Measurements from ENCODE around the gene TEX38.

TEX38 gene

DNA sequence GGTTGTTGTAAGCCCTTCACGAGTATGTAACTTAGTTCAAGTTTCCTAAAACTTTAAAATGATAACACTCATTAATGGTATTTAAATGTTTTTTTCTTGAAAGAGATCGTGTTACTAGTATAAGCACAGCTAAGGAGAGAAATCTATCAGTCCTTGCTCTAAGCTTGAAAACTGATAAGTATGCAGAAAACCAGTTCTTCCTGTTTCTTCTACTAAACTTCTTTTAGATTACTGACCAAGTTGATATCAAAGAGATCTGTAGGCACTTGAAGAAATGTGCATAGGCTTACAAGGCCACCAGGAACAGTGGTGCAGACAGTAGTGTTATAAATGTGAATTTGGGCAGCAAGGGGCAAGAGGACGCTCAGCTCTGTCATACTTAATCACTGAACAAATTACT lies 43.3 kb downstream of the TEX38 start:
- Histone ChIP-seq H3K4me3 (ENCODE audit: low read length) (no peak overlapping the region), H4K20me1 (ENCODE audit: insufficient read depth, low read length) (peaks cover 4% of the 10 kb centered on the region; the same call in 1 of the 2 replicates), H2AFZ (ENCODE audit: low read depth, low read length) (no peak overlapping the region), H3K36me3 (replicated peaks; ENCODE audit: low read depth, low read length) (peaks cover 8% of the 10 kb centered on the region), H3K27me3 (ENCODE audit: low read depth, low read length) (no peaks in the 10 kb centered on the region), H3K79me2 (ENCODE audit: low read length) (peaks cover 21% of the 10 kb centered on the region), H3K9me3 (ENCODE audit: insufficient read depth, low read length) (no peaks in the 10 kb centered on the region), H3K27ac (ENCODE audit: low read length) (no peak overlapping the region), H3K4me2 (ENCODE audit: low read length) (no peak overlapping the region), H3K4me1 (ENCODE audit: low read length) (peaks cover 19% of the 10 kb centered on the region), H3K9ac (ENCODE audit: low read length) (no peak overlapping the region)
- no peak for TF ChIP-seq CTCF (IDR thresholded peaks at IDR 0.05; ENCODE audit: low read depth, low read length)
- TF ChIP-seq EZH2phosphoT487 (IDR thresholded peaks at IDR 0.05; ENCODE audit: low read depth), result no peak

- Histone ChIP-seq H3K9ac (ENCODE audit: low read length) (no peak overlapping the region), H3K79me2 (ENCODE audit: low read length) (peaks cover 21% of the 10 kb centered on the region), H3K27ac (ENCODE audit: low read length) (no peak overlapping the region), H2AFZ (ENCODE audit: low read depth, low read length) (no peak overlapping the region), H3K27me3 (ENCODE audit: low read depth, low read length) (no peaks in the 10 kb centered on the region), H3K9me3 (ENCODE audit: insufficient read depth, low read length) (no peaks in the 10 kb centered on the region), H3K4me3 (ENCODE audit: low read length) (peak overlapping the region; percentile 84), H3K4me1 (ENCODE audit: low read length) (peaks cover 19% of the 10 kb centered on the region), H4K20me1 (ENCODE audit: insufficient read depth, low read length) (peaks cover 4% of the 10 kb centered on the region; the same call in 1 of the 2 replicates), H3K36me3 (replicated peaks; ENCODE audit: low read depth, low read length) (peaks cover 4% of the 10 kb centered on the region), H3K4me2 (ENCODE audit: low read length) (peak overlapping the region; percentile 91)
- TF ChIP-seq CTCF (IDR thresholded peaks at IDR 0.05; ENCODE audit: low read depth, low read length), result no peak
- no peak for TF ChIP-seq EZH2phosphoT487 (IDR thresholded peaks at IDR 0.05; ENCODE audit: low read depth)
Observed at GRCh38 chr1:46717654-46718053, 46.0 kb downstream of the TEX38 start.

- H3K36me3 ChIP-seq (replicated peaks; ENCODE audit: low read depth, low read length), result peaks cover 4% of the 10 kb centered on the region
- TF ChIP-seq CTCF (IDR thresholded peaks at IDR 0.05; ENCODE audit: low read depth, low read length) (no peak), EZH2phosphoT487 (IDR thresholded peaks at IDR 0.05; ENCODE audit: low read depth) (no peak)
- peak overlapping the region; percentile 91 for H3K4me2 ChIP-seq (ENCODE audit: low read length)
- H3K9ac ChIP-seq (ENCODE audit: low read length), result peak overlapping the region; percentile 87
- no peaks in the 10 kb centered on the region for H3K9me3 ChIP-seq (ENCODE audit: insufficient read depth, low read length)
- H3K79me2 ChIP-seq (ENCODE audit: low read length), result peaks cover 21% of the 10 kb centered on the region
- H3K27me3 ChIP-seq (ENCODE audit: low read depth, low read length), result no peaks in the 10 kb centered on the region
- no peak overlapping the region for H3K27ac ChIP-seq (ENCODE audit: low read length)
- H4K20me1 ChIP-seq (ENCODE audit: insufficient read depth, low read length), result peaks cover 4% of the 10 kb centered on the region; the same call in 1 of the 2 replicates
- H3K4me3 ChIP-seq (ENCODE audit: low read length), result peak overlapping the region; percentile 84
- peaks cover 19% of the 10 kb centered on the region for H3K4me1 ChIP-seq (ENCODE audit: low read length)
- no peak overlapping the region for H2AFZ ChIP-seq (ENCODE audit: low read depth, low read length)
Observed at GRCh38 chr1:46718340-46718726, 46.7 kb downstream of the TEX38 start.

DNA sequence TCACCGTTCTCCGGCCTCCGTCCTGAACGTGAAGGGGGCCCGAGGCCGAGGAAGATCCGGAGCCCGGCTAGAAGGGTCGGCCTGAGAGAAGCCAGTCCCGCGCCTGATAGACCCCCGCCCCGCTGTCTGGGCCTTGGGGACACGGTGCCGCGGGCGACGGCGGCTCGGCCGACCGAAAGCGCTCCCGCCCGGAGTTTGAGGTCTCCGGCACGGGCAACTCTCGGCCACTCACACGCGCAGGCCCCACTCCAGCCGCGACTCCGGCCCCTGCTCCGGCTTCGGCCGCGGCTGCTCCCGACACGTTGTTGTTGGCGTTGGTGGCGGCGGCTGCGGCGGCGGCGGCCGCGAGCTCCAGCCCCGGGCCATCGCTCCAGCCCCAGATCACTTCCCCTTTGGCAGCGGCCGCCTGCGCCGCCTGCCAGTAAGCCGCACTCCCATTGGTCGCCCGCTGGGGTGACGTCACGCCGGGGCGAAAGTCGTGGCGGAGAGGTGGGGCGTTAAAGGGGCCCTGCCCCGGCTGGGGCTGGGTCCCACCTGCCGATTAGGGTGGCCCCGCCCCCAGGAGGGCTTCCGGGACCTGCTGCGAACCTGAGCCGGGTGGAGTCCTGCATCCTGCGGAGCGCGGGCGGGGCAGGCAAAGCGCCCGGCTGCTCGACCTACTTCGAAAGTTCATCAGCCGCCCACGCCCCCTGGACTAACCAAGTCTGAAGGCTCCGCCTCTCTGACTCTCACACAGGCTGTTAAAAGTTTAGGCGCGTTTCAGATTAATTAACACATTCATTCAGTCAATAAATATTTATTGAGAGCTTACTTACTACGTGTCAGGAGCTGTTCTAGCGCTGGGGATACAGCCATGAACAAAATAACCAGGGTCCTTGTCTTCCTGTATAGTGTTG lies 47.3 kb downstream of the TEX38 start, which contains the start of gene EFCAB14:
EFCAB14 (minus strand) TSS at position 388 of the 896 bp plus-strand sequence. CDS start 1,027 bp downstream, outside the sequence.
- no peaks in the 10 kb centered on the region for H3K27me3 ChIP-seq (ENCODE audit: low read depth, low read length)
- peak within 1 kb of the TSS; percentile 32; the same call in 1 of the 2 replicates for H3K27ac ChIP-seq (ENCODE audit: low read length)
- H3K4me3 ChIP-seq (ENCODE audit: low read length), result peak within 1 kb of the TSS; percentile 84
- H2AFZ ChIP-seq (ENCODE audit: low read depth, low read length), result peak within 1 kb of the TSS; percentile 55
- H3K4me1 ChIP-seq (ENCODE audit: low read length), result peaks cover 19% of the 10 kb centered on the region
- peak within 1 kb of the TSS; percentile 91 for H3K4me2 ChIP-seq (ENCODE audit: low read length)
- TF ChIP-seq CTCF (IDR thresholded peaks at IDR 0.05; ENCODE audit: low read depth, low read length) (no peak), EZH2phosphoT487 (IDR thresholded peaks at IDR 0.05; ENCODE audit: low read depth) (no peak)
- H3K9me3 ChIP-seq (ENCODE audit: insufficient read depth, low read length), result no peaks in the 10 kb centered on the region
- peaks cover 4% of the 10 kb centered on the region for H3K36me3 ChIP-seq (replicated peaks; ENCODE audit: low read depth, low read length)
- peaks cover 21% of the 10 kb centered on the region for H3K79me2 ChIP-seq (ENCODE audit: low read length)
- peak within 1 kb of the TSS; percentile 87 for H3K9ac ChIP-seq (ENCODE audit: low read length)
- peaks cover 4% of the 10 kb centered on the region; the same call in 1 of the 2 replicates for H4K20me1 ChIP-seq (ENCODE audit: insufficient read depth, low read length)
